ENCODE measurements around the gene LRMDA. TPM values are rescaled to one million over a fixed set of nuclear protein-coding genes. Genes with fewer than 3 reads are reported as not detected.

Gene LRMDA
- total and polyA plus RNA-seq, 2 donors (not counting 3 experiments of a cell fraction or from before 2014, with no cell fraction given), result 9.7 to 18.0 TPM

DNA sequence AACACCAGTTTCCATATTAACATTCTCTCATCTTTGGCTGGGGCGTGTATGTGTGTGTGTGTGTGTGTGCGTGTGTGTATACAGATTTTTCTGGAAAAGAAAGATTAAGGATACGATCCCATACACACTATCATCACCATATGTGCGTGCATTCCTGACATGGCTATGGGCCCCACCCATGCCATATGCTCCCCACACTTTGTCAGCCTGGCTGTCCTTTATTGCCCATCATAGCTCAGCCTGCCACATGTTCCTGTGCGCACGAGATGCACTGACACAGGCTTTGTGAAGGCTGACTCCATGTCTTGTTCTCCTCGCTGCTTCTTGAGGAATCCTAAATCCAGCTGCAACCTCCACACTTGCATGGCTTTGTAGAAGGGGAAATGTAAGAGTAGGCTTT, 984.1 kb downstream of the LRMDA start:
- no peak for TF ChIP-seq EZH2 (IDR thresholded peaks at IDR 0.05; ENCODE audit: borderline replicate concordance, low read depth, low read length, severe bottlenecking)
- TF ChIP-seq POLR2A (IDR thresholded peaks at IDR 0.05; ENCODE audit: low read depth, low read length), result no peak
- no peak for TF ChIP-seq MYC (IDR thresholded peaks at IDR 0.05; ENCODE audit: low read depth, low read length)
- TF ChIP-seq FOS (IDR thresholded peaks at IDR 0.05; ENCODE audit: borderline replicate concordance, insufficient read depth, low read length), result no peak
- TF ChIP-seq JUN (IDR thresholded peaks at IDR 0.05; ENCODE audit: borderline replicate concordance, insufficient read depth, insufficient read length, low read depth), result no peak
- TF ChIP-seq POLR2AphosphoS5 (IDR thresholded peaks at IDR 0.05; ENCODE audit: insufficient read depth, low read depth, low read length), result no peak
- TF ChIP-seq, protein P1, sequence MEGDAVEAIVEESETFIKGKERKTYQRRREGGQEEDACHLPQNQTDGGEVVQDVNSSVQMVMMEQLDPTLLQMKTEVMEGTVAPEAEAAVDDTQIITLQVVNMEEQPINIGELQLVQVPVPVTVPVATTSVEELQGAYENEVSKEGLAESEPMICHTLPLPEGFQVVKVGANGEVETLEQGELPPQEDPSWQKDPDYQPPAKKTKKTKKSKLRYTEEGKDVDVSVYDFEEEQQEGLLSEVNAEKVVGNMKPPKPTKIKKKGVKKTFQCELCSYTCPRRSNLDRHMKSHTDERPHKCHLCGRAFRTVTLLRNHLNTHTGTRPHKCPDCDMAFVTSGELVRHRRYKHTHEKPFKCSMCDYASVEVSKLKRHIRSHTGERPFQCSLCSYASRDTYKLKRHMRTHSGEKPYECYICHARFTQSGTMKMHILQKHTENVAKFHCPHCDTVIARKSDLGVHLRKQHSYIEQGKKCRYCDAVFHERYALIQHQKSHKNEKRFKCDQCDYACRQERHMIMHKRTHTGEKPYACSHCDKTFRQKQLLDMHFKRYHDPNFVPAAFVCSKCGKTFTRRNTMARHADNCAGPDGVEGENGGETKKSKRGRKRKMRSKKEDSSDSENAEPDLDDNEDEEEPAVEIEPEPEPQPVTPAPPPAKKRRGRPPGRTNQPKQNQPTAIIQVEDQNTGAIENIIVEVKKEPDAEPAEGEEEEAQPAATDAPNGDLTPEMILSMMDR (IDR thresholded peaks at IDR 0.05; ENCODE audit: extremely low read depth in 1 of 2, insufficient read depth in 1 of 2, low read depth in 1 of 2, low read length in 2 of 2), result no peak
- no peak for TF ChIP-seq GATA2 (IDR thresholded peaks at IDR 0.05; ENCODE audit: insufficient read depth, insufficient read length, low read depth, low read length)
- TF ChIP-seq, protein P2, sequence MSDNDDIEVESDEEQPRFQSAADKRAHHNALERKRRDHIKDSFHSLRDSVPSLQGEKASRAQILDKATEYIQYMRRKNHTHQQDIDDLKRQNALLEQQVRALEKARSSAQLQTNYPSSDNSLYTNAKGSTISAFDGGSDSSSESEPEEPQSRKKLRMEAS (IDR thresholded peaks at IDR 0.05; ENCODE audit: insufficient read depth, insufficient read length), result no peak
- Histone ChIP-seq H3K4me3 (replicated peaks in 1 of 3; ENCODE audit: insufficient read depth in 1 of 3, low read depth in 1 of 3, low read length in 3 of 3) (no peak overlapping the region), H3K9me3 (replicated peaks; ENCODE audit: control insufficient read depth, insufficient read depth, low read length) (no peaks in the 10 kb centered on the region), H3K36me3 (ENCODE audit: control insufficient read depth in 2 of 2, extremely low read depth in 1 of 2, insufficient read depth in 2 of 2, low read length in 2 of 2) (no peaks in the 10 kb centered on the region), H3K9me1 (replicated peaks; ENCODE audit: control insufficient read depth, extremely low read depth, insufficient read depth, low read length) (no peaks in the 10 kb centered on the region), H3K4me1 (ENCODE audit: control insufficient read depth, extremely low read depth, insufficient read depth, low read length) (no peaks in the 10 kb centered on the region), H3K27ac (ENCODE audit: insufficient read depth, low read depth, low read length) (no peak overlapping the region), H3K27me3 (ENCODE audit: control insufficient read depth in 2 of 2, insufficient read depth in 2 of 2, low read length in 2 of 2) (no peaks in the 10 kb centered on the region), H2AFZ (ENCODE audit: low read depth, low read length) (no peak overlapping the region), H3K9ac (replicated peaks; ENCODE audit: extremely low read depth, insufficient read depth, low read length) (no peak overlapping the region), H4K20me1 (replicated peaks; ENCODE audit: control insufficient read depth, extremely low read depth, insufficient read depth, low read length) (no peaks in the 10 kb centered on the region), H3K79me2 (ENCODE audit: control insufficient read depth, insufficient read depth, low read length) (no peaks in the 10 kb centered on the region), H3K4me2 (ENCODE audit: insufficient read depth, low read length) (no peak overlapping the region)
- DNase-seq (ENCODE audit: low read depth, low spot score), result no peak
- intact Hi-C loops (cut with micrococcal nuclease), result no loop called here
- FAIRE-seq, result no peak
- POLR2A ChIA-PET, result no interaction called here
- no TSS peak for BruUV-seq (replicated peaks)
- dilution Hi-C loops (cut with MboI; ENCODE audit: extremely low pct_ligation_motif_present, low sequenced_read_pairs), result no loop called here
- CTCF ChIA-PET, result interaction anchor here (1.5 kb wide), 1 partner anchor 10 kb away, joined by 3 read pairs; no protein-coding TSS in a partner anchor
